Mucosa of descending colon (tissue), 3 donors: ENCODE data around the gene PSMD8. TPM values are rescaled to one million over a fixed set of nuclear protein-coding genes. Genes with fewer than 3 reads are reported as not detected.
A peak's percentile ranks its signal among the peaks of the same experiment; 100 is the strongest.

Experiments
- ATAC-seq: fragments of 200-7000 bp; cut with Tn5 transposase; one replicate; pipeline ENCODE4 v1.9.1; 2020; ENCODE audit warnings: mild to moderate bottlenecking, moderate library complexity
- DNase-seq, 3 donors: peaks; one replicate each; pipeline ENCODE4 v3.0.0-alpha.2; 2020
- H3K36me3 ChIP-seq: fragments of 200-600 bp; one replicate; pipeline ENCODE4 v1.8.0; 2021; ENCODE audit warnings: low read depth, mild to moderate bottlenecking
- H3K4me1 ChIP-seq: fragments of 200-600 bp; one replicate; pipeline ENCODE4 v1.8.0; 2021; ENCODE audit warnings: low read depth, mild to moderate bottlenecking
- H3K4me3 ChIP-seq: fragments of 200-600 bp; one replicate; pipeline ENCODE4 v1.8.0; 2021; ENCODE audit warnings: mild to moderate bottlenecking
- H3K9me3 ChIP-seq: fragments of 200-600 bp; one replicate; pipeline ENCODE4 v1.8.0; 2021; ENCODE audit warnings: mild to moderate bottlenecking
- CTCF ChIP-seq: fragments of 200-600 bp; IDR thresholded peaks from one replicate; pipeline ENCODE4 v1.8.0; 2022; ENCODE audit warnings: antibody characterized with exemption, mild to moderate bottlenecking
- intact Hi-C, 2 donors: fragments of 100-400 bp; cut with DNase I in 1 of 2; cut with micrococcal nuclease in 1 of 2; formaldehyde crosslinking; loops; one replicate each; pipeline versions ENCODE4 v1.11.0 to v1.11.1; 2022; cut with DNase I, micrococcal nuclease
- total RNA-seq, 3 donors: library from RNA; stranded (reverse); fragmentation: NEBNext Ultra II Directional in 2 of 3; extraction: Animal tissue kit (Norgen Biotek cat#: 25700) in 2 of 3; gene quantifications; one replicate each; pipeline versions ENCODE4 v1.2.1 to v1.2.4, GENCODE V29; 2021 to 2023
- donor health status: DM: no; HTN: no; CAD: no; lungs with moderate emphysema.
- donor health status: DM: no; HTN: no; CAD: no.
- donor health status: DM: no; HTN: yes; CAD: no.

The PSMD8 gene
- total RNA-seq, 3 donors from 2014 or later = 121 to 144 (median 141) TPM

GRCh38 chr19:38385804-38386257 lies 11.5 kb downstream of the PSMD8 start:
- Histone ChIP-seq H3K4me1 (peaks cover 28% of the 10 kb centered on the region), H3K4me3 (no peak overlapping the region), H3K9me3 (no peaks in the 10 kb centered on the region), H3K36me3 (peaks cover 3% of the 10 kb centered on the region)
- intact Hi-C loops = no loop called here
- no peak for TF ChIP-seq CTCF
- ATAC-seq (no peak), DNase-seq (no peak)

- DNase-seq (peak in 1 of 3 donors; percentile 12), ATAC-seq (no peak)
- TF ChIP-seq CTCF = no peak
- intact Hi-C loops = no loop called here
- Histone ChIP-seq H3K4me1 (peaks cover 28% of the 10 kb centered on the region), H3K36me3 (peaks cover 3% of the 10 kb centered on the region), H3K4me3 (no peak overlapping the region), H3K9me3 (no peaks in the 10 kb centered on the region)
Measured at GRCh38 chr19:38386300-38386970, 12.1 kb downstream of the PSMD8 start.

GRCh38 chr19:38386971-38387549 lies 12.7 kb downstream of the PSMD8 start:
- peaks cover 28% of the 10 kb centered on the region for H3K4me1 ChIP-seq
- ATAC-seq (peak; percentile 26), DNase-seq (peak in 2 of 3 donors; percentile 46 to 54)
- H3K9me3 ChIP-seq = no peaks in the 10 kb centered on the region
- TF ChIP-seq CTCF = no peak
- intact Hi-C loops = no loop called here
- H3K36me3 ChIP-seq = peaks cover under 1% of the 10 kb centered on the region
- no peak overlapping the region for H3K4me3 ChIP-seq

DNA sequence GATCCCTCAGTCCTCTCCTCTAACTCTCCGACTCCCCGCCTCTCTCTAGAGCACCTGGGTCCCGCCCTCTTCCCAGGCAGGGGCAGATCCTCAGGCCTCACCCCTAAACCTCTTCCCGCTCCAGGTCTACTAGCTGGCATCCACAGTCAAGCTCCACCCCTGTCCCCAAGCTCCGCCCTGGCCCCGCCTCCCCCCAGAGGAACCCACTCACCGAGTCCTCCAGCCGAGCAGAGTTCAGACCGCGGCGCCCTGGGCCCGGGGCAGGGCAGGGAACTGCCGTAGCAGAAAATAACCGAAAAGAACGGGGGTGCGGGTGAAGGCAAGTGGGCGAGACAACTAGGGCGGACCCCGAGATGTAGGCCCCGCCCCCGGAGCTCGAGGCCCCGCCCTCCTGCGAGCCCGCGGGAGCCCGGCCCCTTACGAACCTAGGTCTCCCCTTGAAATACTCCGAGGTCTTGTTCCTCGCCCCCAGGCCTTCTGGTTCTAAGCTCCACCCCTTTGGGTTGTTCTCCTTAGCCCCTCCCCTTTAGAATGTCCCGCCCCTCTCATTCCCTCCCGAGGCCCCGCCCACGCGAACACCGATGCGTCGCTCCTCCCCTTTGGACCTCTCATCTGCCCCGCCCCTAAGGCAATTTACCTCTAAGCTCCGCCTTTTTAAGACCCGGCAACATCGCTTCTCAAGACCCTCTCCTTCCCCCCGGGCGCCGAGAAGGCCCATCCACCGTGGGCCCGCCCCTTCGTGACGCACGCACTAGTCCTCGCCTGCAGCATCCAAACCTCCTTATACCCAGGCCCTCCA lies 13.4 kb downstream of the PSMD8 start, which contains the start of gene GGN:
Gene GGN (minus strand): TSS at position 485 of the 799 bp plus-strand sequence. CDS start 773 bp downstream, outside the sequence.
- peaks cover 28% of the 10 kb centered on the region for H3K4me1 ChIP-seq
- ATAC-seq (peak; percentile 88), DNase-seq (peak; percentile 85 to 92 (median 89))
- no peaks in the 10 kb centered on the region for H3K36me3 ChIP-seq
- no peaks in the 10 kb centered on the region for H3K9me3 ChIP-seq
- H3K4me3 ChIP-seq = no peak within 1 kb of the TSS
- TF ChIP-seq CTCF = no peak
- intact Hi-C loops = no loop called here

- Histone ChIP-seq H3K9me3 (no peaks in the 10 kb centered on the region), H3K36me3 (no peaks in the 10 kb centered on the region), H3K4me1 (peaks cover 28% of the 10 kb centered on the region), H3K4me3 (no peak within 1 kb of the TSS)
- ATAC-seq (no peak), DNase-seq (peak in 1 of 3 donors; percentile 17)
- TF ChIP-seq CTCF = no peak
- intact Hi-C loops = no loop called here
Measured at GRCh38 chr19:38388349-38389100, 14.2 kb downstream of the PSMD8 start, which contains the start of gene SPRED3. Gene SPRED3, plus strand, starts transcription at chr19:38388697. Its CDS starts 1,606 bp downstream, at chr19:38390303.
